Measurements from ENCODE around the gene KIF2A.

KIF2A gene

GRCh38 chr5:62395210-62395950 is 89.4 kb downstream of the KIF2A start:
- TF ChIP-seq CTCF (IDR thresholded peaks at IDR 0.05) = no peak
- Histone ChIP-seq H3K27ac (no peak overlapping the region), H3K9me3 (no peaks in the 10 kb centered on the region), H3K27me3 (no peaks in the 10 kb centered on the region), H3K4me3 (no peak overlapping the region), H3K4me1 (no peaks in the 10 kb centered on the region), H3K36me3 (peaks cover 53 to 99% (median 76%) of the 10 kb centered on the region in 3 donors)
- DNase-seq = no peak
- intact Hi-C loops (cut with DNase I; ENCODE audit: low total_unique reads) = no loop called here

- DNase-seq = peak; percentile 97 to 98
- H3K27ac ChIP-seq = peak within 1 kb of the TSS; percentile 96
- H3K27me3 ChIP-seq = no peaks in the 10 kb centered on the region
- intact Hi-C loops (cut with DNase I; ENCODE audit: low total_unique reads) = no loop called here
- H3K4me1 ChIP-seq = peaks cover 0 to 16% (median 9%) of the 10 kb centered on the region in 4 donors
- no peak for TF ChIP-seq CTCF (IDR thresholded peaks at IDR 0.05)
- H3K36me3 ChIP-seq = peaks cover 5 to 26% (median 7%) of the 10 kb centered on the region in 3 donors
- no peaks in the 10 kb centered on the region for H3K9me3 ChIP-seq
- H3K4me3 ChIP-seq = peak within 1 kb of the TSS; percentile 88 to 94
Observed at GRCh38 chr5:62403411-62404250, 97.6 kb downstream of the KIF2A start, which contains the start of gene DIMT1. TSS of gene DIMT1 (minus strand) at chr5:62403905. CDS start at chr5:62403772, 133 bp downstream.

DNA sequence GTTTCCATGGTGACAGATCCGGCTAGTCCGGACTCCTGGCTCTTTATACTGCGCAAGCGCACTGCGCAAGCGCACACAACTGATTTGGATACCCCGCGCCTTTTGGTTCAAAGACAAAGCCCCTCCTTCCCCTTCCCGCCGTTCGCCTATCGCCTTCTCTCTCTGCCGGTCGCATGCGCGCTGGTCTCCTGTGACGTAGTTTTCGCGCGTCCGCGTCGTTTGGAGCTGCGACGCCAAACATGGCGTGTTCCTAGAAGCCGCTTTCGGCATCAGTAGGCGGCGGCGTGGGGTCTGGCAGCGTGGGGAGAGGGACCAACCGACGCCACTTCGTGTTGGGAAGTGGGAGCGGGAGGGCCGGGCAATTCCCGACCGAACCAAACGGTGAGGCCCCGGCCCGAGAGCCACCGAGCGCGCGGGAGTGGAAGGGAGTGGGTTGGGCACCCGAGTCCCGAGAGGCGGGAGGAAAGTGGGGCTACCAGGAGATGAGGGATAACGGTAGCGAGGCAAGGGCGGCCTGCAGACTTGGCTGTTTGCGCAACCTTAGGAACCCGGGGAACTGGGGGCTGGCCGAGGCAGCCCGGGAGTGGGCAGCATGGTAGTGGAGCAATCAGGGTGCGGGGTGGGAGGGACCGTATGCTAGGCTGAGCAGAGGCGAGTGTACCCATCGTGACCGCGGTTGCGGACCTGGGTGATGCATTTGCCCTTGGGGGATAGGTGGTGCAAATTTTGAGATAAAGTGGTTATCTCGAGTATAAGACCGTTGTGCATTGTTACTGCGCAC is 106.7 kb downstream of the KIF2A start, which contains the start of gene IPO11:
Gene IPO11, plus strand, starts transcription at position 215 of the 781 bp plus-strand sequence. CDS start 24,517 bp downstream, outside the sequence.
- Histone ChIP-seq H3K9me3 (no peaks in the 10 kb centered on the region), H3K4me1 (peaks cover 0 to 19% (median 16%) of the 10 kb centered on the region in 4 donors), H3K27me3 (no peaks in the 10 kb centered on the region), H3K36me3 (no peaks in the 10 kb centered on the region), H3K4me3 (peak within 1 kb of the TSS; percentile 81 to 98), H3K27ac (peak within 1 kb of the TSS; percentile 76 to 83)
- no peak for TF ChIP-seq CTCF (IDR thresholded peaks at IDR 0.05)
- peak; percentile 96 to 99 for DNase-seq
- intact Hi-C loops (cut with DNase I; ENCODE audit: low total_unique reads) = no loop called here

DNA sequence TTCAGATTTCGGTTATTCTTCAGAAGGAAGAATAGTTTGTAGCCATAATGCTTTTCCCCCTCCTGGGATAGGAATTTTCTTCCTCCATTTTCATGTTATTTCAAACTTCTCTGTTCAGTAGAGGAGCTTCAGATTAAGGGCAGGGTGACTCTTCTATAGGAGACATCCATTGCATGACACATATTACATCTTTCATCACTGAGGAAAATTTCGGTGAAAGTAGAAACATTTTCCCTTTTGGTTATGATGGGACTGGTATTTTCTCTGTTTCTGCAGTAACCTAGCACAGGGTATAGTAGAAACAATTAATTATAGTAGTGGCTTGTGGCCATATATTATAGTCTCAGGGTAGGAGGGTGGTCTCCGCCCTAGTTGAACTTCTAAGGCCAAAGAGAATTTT is 107.7 kb downstream of the KIF2A start:
- peak overlapping the region; percentile 81 to 98 for H3K4me3 ChIP-seq
- intact Hi-C loops (cut with DNase I; ENCODE audit: low total_unique reads) = no loop called here
- H3K9me3 ChIP-seq = no peaks in the 10 kb centered on the region
- TF ChIP-seq CTCF (IDR thresholded peaks at IDR 0.05) = no peak
- H3K27ac ChIP-seq = no peak overlapping the region
- H3K36me3 ChIP-seq = no peaks in the 10 kb centered on the region
- peaks cover 0 to 19% (median 16%) of the 10 kb centered on the region in 4 donors for H3K4me1 ChIP-seq
- no peaks in the 10 kb centered on the region for H3K27me3 ChIP-seq
- DNase-seq = no peak

DNA sequence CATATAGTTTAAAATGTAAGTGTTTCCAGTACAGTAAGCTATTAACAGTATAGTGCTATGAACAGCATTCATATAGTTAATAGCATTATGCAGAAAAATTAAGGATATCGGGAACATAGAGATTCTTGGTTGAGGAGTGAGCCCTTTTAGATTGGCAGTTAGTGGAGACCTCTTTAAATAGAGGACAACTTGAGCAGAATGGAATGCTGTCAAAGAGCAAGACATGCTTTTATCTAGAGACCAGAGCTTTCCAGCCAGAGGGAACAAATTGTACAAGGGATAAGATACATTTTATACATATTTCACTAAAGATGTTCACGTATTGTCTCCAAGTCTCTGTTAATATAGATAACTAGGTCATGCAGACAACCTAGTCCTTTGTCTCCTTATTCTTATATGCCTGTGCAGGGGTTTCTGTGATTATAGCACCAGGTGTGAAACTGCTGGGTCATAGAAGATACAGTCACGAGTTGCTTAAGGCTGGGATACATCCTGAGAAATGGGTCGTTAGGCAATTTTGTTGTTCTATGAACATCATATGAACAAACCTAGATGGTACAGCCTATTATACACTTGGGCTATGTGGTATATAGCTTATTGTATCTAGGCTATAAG is 112.6 kb downstream of the KIF2A start:
- no peaks in the 10 kb centered on the region for H3K36me3 ChIP-seq
- peaks cover 0 to 9% (median 6%) of the 10 kb centered on the region in 4 donors for H3K4me1 ChIP-seq
- no peak overlapping the region for H3K27ac ChIP-seq
- H3K27me3 ChIP-seq = no peaks in the 10 kb centered on the region
- no peak for TF ChIP-seq CTCF (IDR thresholded peaks at IDR 0.05)
- no peaks in the 10 kb centered on the region for H3K9me3 ChIP-seq
- H3K4me3 ChIP-seq = no peak overlapping the region
- DNase-seq = no peak
- intact Hi-C loops (cut with DNase I; ENCODE audit: low total_unique reads) = no loop called here
